HG03095 (cell line): ENCODE data around the gene GREB1L.

ENCODE experiments used
- ATAC-seq: cut with Tn5 transposase; IDR thresholded peaks from one replicate; pipeline ENCODE4 v1.9.1; 2021; ENCODE audit warnings: moderate library complexity; ENCODE audit not compliant: unreplicated experiment

Gene GREB1L

GRCh38 chr18:21479721-21480120 lies 237.7 kb downstream of the GREB1L start:
- no peak for ATAC-seq

GRCh38 chr18:21481739-21482138 lies 239.7 kb downstream of the GREB1L start:
- ATAC-seq, result no peak

GRCh38 chr18:21483051-21483450 lies 241.0 kb downstream of the GREB1L start:
- no peak for ATAC-seq

- no peak for ATAC-seq
Measured at GRCh38 chr18:21484851-21485636, 243.0 kb downstream of the GREB1L start.

GRCh38 chr18:21486905-21487437 lies 244.9 kb downstream of the GREB1L start:
- no peak for ATAC-seq

GRCh38 chr18:21489119-21489750 lies 247.2 kb downstream of the GREB1L start:
- no peak for ATAC-seq

- no peak for ATAC-seq
Measured at GRCh38 chr18:21489919-21490495, 248.0 kb downstream of the GREB1L start.

GRCh38 chr18:21490748-21491147 lies 248.7 kb downstream of the GREB1L start:
- no peak for ATAC-seq

- ATAC-seq, result no peak
Measured at GRCh38 chr18:21496277-21496835, 254.3 kb downstream of the GREB1L start.

GRCh38 chr18:21499997-21500396 lies 258.0 kb downstream of the GREB1L start:
- ATAC-seq, result no peak

GRCh38 chr18:21502661-21503060 lies 260.6 kb downstream of the GREB1L start:
- no peak for ATAC-seq

- no peak for ATAC-seq
Measured at GRCh38 chr18:21507913-21508701, 266.1 kb downstream of the GREB1L start.

GRCh38 chr18:21509062-21509461 lies 267.0 kb downstream of the GREB1L start:
- no peak for ATAC-seq

- ATAC-seq, result no peak
Measured at GRCh38 chr18:21513292-21513691, 271.3 kb downstream of the GREB1L start.

GRCh38 chr18:21513741-21514140 lies 271.7 kb downstream of the GREB1L start:
- ATAC-seq, result no peak

GRCh38 chr18:21522530-21522929 lies 280.5 kb downstream of the GREB1L start:
- no peak for ATAC-seq

GRCh38 chr18:21525916-21526315 lies 283.9 kb downstream of the GREB1L start:
- ATAC-seq, result no peak

- ATAC-seq, result no peak
Measured at GRCh38 chr18:21526463-21526862, 284.4 kb downstream of the GREB1L start.

- no peak for ATAC-seq
Measured at GRCh38 chr18:21534327-21534726, 292.3 kb downstream of the GREB1L start.

GRCh38 chr18:21538230-21538629 lies 296.2 kb downstream of the GREB1L start:
- no peak for ATAC-seq

- no peak for ATAC-seq
Measured at GRCh38 chr18:21546423-21546822, 304.4 kb downstream of the GREB1L start.
